HG02571 (cell line): ENCODE data around the gene GPRC5C.

ENCODE experiments used
- ATAC-seq: cut with Tn5 transposase; IDR thresholded peaks from one replicate; pipeline ENCODE4 v1.9.1; 2021; ENCODE audit warnings: mild to moderate bottlenecking, moderate library complexity; ENCODE audit not compliant: unreplicated experiment

GPRC5C gene, protein sequence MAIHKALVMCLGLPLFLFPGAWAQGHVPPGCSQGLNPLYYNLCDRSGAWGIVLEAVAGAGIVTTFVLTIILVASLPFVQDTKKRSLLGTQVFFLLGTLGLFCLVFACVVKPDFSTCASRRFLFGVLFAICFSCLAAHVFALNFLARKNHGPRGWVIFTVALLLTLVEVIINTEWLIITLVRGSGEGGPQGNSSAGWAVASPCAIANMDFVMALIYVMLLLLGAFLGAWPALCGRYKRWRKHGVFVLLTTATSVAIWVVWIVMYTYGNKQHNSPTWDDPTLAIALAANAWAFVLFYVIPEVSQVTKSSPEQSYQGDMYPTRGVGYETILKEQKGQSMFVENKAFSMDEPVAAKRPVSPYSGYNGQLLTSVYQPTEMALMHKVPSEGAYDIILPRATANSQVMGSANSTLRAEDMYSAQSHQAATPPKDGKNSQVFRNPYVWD

DNA sequence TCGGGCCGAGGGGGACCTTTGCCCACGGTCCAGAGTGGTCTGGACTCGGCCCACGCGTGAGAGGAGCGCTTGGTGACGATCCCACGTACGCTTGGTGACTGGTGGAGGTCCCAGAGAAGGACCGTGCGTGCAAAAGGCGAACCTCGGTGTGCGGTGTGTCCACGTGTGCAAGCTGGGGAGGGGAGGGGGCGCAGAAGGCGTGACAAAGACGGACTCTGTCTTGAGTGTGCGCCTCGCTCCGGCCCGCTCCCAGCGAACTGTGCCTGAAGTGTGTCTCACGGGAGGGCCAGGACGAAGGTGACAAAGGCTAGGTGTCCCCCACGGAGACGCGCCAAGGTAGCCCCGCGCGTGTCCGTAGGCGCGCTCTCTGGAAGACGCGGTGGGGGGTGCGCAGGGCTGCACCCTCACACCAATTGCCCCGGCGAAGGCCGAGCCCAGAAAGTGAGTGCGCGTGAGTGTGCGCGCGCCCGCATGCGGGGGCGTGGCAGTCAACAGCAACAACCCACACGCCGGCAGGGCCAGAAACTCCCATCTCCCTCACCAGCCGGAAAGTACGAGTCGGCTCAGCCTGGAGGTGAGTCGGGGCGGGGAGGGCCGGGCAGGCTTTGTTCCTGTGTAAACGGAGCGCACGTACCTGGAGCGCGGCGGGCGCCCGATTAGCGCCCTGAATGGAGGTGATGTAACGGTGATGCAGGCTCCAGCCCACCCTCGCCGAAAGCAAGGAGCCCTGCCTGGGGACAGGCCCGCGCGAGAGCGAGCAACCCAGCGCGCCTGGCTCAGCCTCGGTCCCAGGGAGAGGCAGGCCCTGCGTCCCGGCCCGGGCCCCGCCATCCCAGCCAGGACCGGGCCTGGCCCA is at the start of gene GPRC5C:
GPRC5C (plus strand) TSS at position 521 of the 856 bp plus-strand sequence. CDS start 7,689 bp downstream, outside the sequence.
- no peak for ATAC-seq

DNA sequence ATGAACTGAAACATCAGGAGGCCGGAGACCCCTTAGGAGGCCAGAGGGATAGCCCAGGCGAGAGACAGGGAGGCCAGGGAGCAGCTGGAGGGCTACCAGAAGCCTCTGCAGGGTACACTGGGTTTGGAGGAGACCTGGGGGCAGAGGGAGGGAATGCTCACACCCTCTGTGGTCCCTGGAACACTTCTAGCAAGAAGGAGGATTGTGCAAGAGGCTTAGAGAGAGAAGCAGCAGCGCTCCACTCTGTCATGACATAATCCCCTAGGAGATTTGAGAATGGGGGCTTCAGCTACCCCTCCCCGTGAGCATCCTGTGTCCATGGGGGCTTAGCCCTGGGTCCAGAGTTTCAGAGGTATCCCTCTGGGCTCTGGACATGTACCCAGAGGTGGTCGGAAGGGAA is 48.7 kb upstream of the GPRC5C start:
- ATAC-seq = no peak

DNA sequence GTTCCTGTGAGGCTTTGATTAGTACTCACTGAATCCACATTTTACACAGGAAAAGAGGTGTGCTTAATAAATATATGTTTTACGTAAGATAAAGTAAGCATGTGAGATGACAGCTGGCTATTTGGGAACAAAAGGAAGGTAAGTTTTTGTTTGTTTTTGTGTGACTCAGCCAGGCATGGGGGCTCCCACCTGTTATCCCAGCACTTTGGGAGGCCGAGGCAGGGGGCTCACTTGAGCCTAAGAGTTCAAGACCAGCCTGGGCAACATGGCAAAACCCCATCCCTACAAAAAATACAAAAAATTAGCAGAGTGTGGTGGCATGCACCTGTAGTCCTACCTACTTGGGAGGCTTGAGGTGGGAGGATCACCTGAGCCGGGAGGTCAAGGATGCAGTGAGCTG is 46.7 kb upstream of the GPRC5C start:
- ATAC-seq = no peak

DNA sequence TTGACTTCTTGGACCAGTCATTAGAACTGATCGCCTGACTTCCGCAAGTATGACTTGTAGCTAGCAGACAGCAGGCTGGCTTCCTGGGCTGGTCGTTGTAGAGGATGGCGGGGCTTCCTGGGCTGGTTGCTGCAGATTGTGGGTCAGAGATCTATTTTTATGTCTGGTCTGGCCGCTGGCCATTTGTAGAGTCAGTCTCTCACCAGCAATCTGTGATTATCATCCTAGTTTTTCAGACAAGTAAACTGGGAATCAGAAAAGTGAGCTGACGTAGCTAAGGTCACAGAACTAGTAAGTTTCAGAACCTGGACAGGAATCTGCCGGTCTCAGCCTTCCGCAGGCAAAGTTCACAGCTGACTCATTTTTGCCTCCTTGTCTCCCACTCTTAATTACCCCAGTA is 45.5 kb upstream of the GPRC5C start:
- ATAC-seq = no peak

DNA sequence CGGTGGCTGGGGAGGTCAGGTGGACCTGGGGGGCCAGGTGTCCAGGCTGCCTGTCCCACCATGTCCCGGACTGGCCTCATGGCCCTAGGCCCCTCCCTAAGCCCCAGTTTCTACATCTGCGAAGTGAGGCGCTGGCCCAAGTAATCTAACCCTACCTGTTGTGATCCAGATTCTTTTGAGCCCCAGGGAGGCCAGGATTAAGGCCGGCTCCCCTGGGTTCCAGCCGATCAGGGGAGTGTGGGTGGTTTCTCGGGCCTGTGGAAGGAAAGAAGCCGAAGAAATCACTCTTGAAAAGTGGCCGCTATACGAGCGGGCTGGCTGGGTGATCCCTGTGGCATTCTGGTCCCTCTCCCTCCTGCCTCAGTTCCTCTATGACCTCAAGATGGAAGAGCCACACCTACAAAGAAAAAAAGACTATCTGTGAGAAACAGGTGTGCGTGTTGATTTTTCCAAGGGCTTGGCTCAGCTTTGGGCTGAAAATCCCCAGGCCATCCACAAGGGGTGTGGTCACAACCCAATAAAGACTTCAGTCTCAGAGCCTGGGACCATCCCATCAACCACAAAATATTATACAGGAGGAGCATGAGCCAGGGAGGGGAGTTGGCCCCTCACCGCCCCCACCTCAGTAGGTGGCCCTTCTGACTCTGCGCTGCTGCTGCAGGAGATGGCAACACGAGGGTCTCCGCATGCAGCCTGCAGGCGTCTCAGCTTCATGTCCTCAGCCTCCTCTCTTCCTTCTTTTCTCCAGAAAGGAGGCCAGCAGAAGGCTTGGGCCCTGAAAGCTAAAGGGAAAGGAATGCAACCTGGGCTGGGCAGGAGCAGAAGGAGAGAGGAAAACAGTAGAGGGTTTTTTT is 44.3 kb upstream of the GPRC5C start:
- ATAC-seq = no peak

DNA sequence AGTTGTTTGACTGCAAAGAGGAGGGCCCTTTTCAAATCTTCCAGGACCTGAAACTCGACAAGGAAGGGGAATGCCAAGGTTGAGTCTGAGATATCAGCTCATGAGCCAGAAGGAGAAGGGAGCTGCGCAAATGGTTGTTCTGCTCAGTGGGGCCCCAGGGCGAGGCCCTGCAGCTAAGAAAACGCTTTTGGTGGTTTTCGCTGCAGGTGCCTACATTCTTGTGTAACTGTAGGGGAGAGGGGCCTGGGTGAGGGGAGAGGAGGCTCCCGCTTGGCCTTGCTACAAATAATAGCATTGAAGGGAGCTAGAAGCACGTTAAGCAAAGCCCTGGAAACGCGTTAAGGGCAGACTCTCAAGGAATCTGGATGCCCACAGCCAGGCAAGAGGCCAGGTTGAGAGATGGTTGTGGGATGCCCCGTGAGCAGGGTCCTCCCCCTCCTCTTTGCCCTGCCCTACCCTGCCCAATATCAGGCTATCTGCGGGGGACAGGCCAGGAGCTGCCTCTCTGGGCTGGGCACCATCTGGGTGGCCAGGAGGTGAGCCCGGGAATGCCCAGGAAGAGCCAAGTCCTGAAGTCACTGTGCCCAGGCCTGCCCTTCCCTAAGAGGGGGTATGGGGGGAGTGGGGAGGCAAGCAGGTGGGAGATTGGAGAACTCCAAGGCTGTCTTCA is 42.7 kb upstream of the GPRC5C start:
- ATAC-seq = no peak

DNA sequence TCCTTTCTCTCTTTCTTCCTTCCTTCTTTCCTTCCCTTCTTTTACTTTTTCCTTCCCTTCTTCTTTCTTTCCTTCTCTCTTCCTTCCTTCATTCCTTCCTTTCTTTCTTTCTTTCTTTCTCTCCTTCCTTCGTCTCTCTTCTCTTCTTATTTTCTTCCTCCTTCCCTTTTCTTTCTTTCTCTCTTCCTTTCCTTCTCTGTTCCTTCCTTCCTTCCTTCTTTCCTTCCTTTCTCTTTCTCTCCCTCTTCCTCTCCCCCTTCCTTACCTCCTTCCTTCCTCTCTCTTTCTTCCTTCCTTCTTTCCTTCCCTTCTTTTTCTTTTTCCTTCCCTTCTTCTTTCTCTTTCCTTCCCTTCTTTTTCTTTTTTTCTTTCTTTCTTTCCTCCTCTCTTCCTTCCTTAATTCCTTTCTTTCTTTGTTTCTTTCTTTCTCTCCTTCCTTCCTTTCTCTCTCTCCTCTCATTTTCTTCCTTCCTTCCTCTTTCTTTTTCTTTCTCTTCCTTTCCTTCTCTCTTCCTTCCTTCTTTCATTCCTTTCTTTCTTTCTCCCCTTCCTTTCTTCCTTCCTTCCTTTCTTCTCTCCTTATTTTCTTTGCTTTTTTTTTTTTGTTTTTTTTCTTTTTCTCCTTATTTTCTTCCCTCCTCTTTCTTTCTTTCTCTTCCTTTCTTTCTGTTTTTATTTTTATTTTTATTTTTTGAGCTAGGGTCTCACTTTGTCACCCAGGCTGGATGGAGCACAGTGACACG is 41.8 kb upstream of the GPRC5C start:
- ATAC-seq = no peak

DNA sequence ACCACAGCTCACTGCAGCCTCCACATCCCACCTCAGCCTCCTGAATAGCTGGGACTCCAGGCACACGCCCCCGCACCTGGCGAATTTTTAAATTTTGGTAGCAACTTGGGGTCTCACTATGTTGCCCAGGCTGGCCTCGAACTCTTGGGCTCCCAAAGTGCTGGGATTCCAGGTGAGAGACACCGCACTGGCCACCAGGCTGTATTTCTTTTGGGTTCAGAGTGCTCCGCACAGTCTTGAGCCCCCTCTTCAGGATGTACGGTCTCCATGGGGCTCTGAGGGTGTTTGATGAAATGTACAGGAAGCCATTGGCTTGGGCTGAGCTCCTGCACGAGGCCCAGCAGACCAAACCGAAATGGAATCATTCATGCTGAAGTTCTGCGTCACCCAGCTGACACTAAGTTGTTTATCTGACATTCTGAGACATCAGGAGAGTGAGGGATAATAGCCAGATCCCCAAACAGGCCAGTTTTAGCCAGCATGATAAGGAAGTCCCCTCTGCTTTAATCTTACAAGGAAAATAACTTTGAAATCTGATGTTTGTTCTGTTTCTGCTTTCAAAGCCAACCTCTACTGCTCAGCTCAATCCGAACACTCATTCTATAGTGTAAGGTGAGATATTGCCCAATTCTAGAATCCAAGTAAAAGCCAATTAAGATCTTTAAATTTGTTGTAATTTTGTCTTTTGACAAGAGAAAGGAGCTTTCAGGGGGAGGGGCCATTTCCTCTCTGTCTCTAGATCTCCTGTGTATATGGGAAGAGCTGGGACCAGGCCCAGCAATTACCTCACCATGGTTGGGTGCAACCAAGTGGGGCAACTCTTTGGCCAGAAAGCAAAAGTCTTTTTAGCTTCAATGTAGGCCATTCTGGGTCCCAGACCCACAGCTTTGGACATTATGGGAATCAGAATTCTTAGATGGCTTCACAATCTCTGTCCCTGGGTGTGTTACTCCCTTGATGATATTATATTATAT is 40.9 kb upstream of the GPRC5C start:
- no peak for ATAC-seq

DNA sequence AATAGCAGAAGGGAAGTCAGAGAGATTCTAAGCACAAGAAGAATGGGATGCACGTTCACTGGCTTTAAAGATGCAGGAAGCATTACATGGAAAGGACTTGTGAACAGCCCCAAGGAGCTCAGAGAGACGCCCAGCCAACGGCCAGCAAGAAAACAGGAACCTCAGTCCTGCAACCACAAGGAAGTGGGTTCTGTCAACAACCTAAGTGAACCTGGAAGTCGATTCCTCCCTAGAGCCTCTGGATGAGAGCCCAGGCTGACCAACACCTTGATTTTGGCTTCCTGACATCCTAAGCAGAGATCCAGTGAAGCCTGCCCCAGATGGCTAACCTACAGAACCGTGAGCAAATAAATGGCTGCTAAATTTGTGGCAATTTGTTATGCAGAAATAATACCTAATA is 40.1 kb upstream of the GPRC5C start:
- ATAC-seq = no peak

DNA sequence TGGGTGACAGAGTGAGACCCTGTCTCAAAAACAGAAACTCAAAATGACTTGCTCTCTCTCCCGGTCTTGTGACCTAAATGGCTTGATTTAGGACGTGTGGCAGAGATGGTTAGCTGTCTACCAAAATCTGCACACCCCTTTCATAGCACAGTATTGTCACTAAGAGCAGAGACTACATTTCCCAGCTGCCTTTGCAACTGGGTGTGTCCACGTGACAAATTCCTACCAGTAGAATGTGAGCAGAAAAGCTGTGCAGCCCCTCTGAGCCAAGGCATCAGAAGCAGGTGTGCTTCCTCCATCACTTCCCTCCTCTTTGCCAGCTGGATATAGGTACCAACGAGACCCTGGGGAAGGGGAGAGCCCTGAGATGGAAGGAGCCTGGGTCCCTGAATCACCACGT is 39.0 kb upstream of the GPRC5C start:
- no peak for ATAC-seq

DNA sequence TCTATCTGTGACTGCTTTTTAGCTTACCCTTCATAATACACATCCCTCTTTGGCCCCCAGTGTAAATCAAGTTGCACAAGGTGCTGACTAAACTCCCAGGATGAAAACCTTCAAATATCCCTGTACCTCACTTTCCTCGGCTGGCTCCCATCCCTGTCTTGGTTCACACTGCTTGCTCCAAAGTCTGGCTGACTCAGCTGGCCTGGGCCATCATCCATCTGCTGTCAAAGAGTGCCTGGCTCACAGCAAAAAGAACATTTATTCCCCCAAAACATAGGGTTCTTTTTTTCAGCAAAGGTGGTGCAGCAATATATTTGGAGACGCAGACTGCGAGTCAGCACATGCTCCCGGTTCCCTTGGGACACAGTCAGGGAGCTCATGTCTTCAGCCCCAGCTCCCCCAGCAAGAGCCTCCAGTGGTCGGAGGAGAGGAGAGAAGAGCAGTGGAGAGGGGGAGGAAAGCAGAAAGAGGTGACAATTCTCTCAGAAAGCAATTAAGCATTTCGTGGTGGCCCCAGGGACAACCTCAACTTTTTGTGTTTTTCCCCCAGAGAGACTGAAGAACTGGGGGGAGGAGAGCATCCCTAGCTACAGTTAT is 38.4 kb upstream of the GPRC5C start:
- ATAC-seq = no peak

DNA sequence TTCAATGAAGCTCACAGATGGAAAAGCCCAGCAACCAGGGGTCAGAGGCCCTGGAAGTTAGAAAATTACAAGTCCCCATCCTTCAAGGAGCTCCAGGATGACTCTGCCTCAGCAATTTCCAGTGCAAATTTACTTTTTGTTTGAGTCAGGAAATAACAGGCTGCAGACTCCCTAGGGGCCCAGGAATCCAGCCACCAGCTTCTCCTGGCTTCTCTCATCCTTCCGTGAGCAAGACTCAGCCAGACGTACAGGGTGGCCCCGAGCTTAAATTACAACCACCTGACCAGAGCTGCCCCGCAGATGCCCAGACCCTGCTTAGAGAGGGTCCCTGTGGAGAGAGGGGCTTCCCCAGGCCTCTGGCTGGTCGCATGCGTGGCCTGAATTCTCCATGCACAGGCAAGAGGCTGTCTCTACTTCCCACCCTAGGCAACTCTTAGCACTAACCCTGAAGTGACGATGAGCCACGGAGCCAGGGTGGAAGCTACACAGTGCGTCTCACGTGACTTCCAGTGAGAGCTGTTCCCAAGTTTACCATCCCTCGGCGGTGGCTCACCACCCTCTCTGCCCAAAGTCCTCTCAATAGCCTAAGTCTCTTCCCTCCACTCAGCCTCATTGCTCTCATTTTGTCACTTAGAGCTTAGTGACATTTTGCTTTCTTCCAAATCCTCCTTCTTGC is 37.5 kb upstream of the GPRC5C start:
- ATAC-seq = no peak

DNA sequence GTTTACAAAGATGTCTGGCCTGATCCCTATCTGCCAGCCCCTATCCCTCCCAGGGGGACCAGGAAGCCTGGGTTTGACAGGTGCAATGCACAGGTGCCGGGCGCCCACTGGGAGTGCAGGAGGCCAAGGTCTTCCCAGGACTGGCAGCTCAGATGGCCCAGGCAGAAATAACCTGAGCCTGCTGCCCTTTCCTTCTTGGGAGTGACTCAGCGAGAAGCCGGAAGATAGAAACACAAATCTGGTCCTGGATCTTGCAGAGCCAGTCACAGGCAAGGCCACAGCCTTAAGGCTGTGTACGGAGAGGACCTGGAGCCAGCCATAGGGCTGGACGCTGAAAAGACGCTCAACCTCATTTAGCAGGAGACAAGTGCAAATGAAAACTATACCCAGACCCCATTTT is 36.9 kb upstream of the GPRC5C start:
- no peak for ATAC-seq

DNA sequence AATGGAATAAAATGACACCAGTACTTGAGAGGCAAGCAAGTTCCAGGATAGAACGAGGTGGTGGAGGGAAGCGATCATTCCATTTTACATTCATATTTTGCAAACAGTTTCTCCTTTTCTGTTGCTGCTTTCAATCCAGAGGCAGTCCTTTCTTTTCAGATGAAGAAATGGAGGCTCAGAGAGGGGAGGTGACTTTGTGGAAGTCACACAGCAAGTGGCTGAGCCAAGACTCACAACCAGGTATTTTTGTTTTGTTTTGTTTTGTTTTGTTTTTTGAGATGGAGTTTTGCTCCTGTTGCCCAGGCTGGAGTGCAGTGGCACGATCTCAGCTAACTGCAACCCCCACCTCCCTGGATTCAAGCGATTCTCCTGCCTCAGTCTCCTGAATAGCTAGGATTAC is 35.3 kb upstream of the GPRC5C start:
- ATAC-seq = no peak

DNA sequence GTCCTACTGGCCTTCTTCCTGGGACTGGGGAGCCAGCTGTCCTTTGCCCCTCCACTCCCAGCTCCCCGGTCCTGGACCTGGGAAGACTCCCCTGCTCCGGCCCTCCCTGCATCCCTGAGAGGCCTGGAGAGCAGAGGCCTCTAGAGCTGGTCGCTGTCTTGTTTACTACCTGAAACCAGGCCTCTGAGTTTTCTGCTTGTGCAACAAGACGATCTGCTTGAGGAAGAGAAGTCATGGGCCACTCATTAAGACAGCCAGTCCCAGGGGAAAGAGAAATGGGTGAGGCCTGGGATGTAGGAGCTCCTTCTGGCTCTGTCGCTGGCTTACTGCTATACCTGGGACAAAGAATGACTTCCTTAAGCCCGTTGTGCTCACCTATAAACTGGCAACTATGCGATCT is 29.8 kb upstream of the GPRC5C start:
- ATAC-seq = no peak

DNA sequence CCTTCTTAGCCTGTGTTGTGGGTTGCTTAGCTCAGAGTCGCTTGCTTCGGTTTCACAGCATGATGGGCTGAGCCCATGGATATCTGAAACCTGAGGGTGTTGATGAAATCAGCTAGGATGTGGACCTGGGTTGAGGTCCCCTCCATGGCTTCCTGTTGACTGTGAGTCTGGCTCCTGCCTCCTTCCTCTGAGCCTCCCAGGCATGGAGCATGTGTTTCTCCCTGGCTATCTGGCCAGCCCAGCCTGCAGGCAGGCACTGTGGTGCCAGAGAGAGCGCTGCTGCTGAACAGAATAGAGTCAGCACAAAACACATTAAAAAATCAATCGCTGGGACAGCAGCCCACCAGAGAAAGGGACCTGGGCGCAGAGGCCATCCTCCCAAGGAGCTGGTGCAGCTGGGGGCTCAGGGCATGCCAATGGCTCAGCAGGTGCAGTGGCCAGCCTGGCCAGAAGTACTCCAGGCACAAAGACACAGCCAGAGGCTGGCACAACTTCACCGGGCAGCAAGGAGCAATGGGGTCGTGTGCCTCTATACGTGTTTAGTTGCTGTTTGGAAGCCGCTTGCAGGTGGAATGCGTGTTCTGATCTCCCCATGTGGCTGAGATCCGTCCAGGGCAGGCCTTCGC is 28.3 kb upstream of the GPRC5C start:
- no peak for ATAC-seq

DNA sequence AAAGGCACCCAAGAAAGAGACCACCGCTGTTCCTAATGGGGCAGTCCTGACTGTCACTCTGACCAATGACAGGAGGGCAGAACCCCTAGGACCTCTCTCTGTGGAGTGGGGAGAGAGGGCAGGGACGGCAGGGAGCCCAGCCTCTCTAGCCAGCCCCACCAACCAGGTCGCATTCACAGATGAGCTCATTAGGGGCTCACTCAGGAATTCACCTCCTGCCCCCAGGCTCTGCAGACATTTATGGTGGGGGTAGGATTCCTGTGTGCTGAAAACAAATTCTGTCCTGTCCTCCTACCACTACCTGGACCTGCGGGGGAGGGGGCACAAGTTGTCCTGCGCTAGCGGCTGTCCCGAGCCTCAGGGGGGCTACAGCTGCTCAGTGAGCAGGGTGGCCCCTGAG is 27.7 kb upstream of the GPRC5C start:
- no peak for ATAC-seq
